Fibroblast of the aortic adventitia (primary cell): ENCODE data around the gene ALDH18A1. TPM values are rescaled to one million over a fixed set of nuclear protein-coding genes. Genes with fewer than 3 reads are reported as not detected.

Source experiments
- DNase-seq: peaks from one replicate; pipeline ENCODE4 v3.0.0-alpha.2; 2010; ENCODE audit warnings: low read depth
- H3K4me3 ChIP-seq: 2 replicates; pipeline ENCODE4 v1.5.1; 2011; ENCODE audit warnings: low read depth, mild to moderate bottlenecking, control low read depth, low read length, moderate library complexity
- total RNA-seq: library from RNA; depleted of rRNA; stranded (reverse); fragments of >200 nt; gene quantifications from 2 replicates; pipeline ENCODE4 v1.2.3, GENCODE V29; 2012; ENCODE audit warnings: low replicate concordance
- TF ChIP-seq, protein P1 (sequence below): IDR thresholded peaks from 2 replicates; pipeline ENCODE4 v1.5.1; 2011; ENCODE audit warnings: mild to moderate bottlenecking, low read length, control low read depth, inconsistent platforms; ENCODE audit not compliant: insufficient read depth

ALDH18A1 gene
- total RNA-seq, 1 donor = 76.9 TPM

DNA sequence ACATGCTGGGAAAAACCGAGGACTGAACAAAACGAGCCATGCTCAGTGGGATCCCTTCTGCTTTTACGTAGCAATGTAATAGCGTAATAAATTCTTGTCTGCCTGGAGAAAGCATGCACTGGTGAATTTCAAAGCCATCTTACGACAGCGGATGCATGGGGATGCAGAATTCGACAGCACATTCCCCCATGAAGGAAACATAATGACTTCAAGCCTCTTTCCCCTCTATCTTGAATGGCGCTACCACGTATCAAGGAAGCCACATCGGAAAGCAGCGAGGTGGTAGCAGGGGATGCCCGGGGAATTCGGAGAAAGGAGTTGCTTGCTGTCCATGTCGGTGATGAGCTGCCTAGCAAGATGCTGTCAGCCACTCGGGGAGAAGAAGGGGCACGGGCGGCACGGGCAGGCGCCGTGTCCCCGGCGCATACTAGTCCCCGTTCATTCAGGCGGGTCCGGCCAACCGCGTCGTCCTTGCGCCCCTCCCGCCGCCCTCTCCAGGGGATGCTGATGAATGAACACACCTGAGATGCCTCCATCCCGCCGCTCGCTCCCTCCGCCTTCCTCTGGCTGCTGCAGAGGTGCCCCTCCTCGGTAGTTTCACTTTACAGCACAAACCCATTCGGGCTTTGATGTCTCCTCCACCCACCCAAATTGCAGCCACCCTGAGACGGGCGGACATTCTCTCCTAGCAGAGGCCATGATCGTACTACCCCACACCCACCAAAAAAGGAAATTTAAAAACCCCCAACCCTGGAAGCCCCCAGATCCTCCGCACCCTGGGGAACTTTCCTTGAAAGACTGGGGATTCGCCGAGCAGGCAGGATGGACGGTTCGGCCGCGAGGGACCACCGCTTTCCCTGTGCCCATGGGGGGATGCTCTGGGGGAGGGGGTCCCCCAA lies 96.0 kb downstream of the ALDH18A1 start:
- peak overlapping the region; percentile 83 for H3K4me3 ChIP-seq
- TF ChIP-seq, protein P1, sequence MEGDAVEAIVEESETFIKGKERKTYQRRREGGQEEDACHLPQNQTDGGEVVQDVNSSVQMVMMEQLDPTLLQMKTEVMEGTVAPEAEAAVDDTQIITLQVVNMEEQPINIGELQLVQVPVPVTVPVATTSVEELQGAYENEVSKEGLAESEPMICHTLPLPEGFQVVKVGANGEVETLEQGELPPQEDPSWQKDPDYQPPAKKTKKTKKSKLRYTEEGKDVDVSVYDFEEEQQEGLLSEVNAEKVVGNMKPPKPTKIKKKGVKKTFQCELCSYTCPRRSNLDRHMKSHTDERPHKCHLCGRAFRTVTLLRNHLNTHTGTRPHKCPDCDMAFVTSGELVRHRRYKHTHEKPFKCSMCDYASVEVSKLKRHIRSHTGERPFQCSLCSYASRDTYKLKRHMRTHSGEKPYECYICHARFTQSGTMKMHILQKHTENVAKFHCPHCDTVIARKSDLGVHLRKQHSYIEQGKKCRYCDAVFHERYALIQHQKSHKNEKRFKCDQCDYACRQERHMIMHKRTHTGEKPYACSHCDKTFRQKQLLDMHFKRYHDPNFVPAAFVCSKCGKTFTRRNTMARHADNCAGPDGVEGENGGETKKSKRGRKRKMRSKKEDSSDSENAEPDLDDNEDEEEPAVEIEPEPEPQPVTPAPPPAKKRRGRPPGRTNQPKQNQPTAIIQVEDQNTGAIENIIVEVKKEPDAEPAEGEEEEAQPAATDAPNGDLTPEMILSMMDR = no peak
- DNase-seq = peak; percentile 37

DNA sequence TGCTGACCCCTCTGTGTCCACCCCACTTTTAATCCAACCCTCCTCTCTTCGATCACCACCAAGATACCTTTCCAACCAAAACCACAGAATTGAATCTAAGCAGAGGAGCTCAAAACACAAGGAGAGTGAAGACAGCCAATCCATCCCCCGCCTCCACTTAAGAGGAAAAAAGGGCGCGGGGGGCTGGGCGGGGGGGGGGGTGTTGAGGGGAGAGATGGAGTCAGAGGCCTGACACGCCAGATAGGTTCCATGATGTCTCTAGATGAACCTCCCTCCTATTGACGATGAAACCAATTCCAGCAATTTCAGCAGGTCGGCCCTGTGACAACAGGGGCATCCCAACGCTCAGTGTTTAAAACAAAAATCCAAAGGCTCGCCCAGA lies 96.6 kb downstream of the ALDH18A1 start:
- DNase-seq = no peak
- no peak overlapping the region for H3K4me3 ChIP-seq
- TF ChIP-seq, protein P1 = no peak

GRCh38 chr10:95559471-95559870 lies 97.0 kb downstream of the ALDH18A1 start:
- TF ChIP-seq, protein P1 = no peak
- H3K4me3 ChIP-seq = no peak overlapping the region
- no peak for DNase-seq

- TF ChIP-seq, protein P1 = no peak
- no peak overlapping the region for H3K4me3 ChIP-seq
- DNase-seq = no peak
These were observed 97.8 kb downstream of the ALDH18A1 start for GRCh38 chr10:95558593-95559320.

- no peak overlapping the region for H3K4me3 ChIP-seq
- TF ChIP-seq, protein P1 = no peak
- no peak for DNase-seq
These were observed 99.3 kb downstream of the ALDH18A1 start for GRCh38 chr10:95556994-95557767.

Other genes with a start within 250 kb of the ALDH18A1 start
- gene SORBS1, start 95.3 kb downstream of the ALDH18A1 start, total RNA-seq = 0.36 and 0.74 TPM in 2 replicates
- 20.4 and 38.3 TPM in 2 replicates for gene TCTN3, start 37.2 kb upstream of the ALDH18A1 start, total RNA-seq
- gene ENTPD1, start 99.5 kb upstream of the ALDH18A1 start, total RNA-seq = 0.09 and 0.16 TPM in 2 replicates